GM23248 (cell line): ENCODE measurements around the gene INCENP.

ENCODE experiments used
- EZH2 ChIP-seq: fragments of 200-600 bp; sonication (generic); IDR thresholded peaks from 2 replicates; pipeline ENCODE4 v1.6.1; 2018; ENCODE audit warnings: antibody characterized with exemption, mild to moderate bottlenecking; ENCODE audit not compliant: insufficient read depth, poor library complexity, severe bottlenecking
- EZH2phosphoT487 ChIP-seq: fragments of 200-600 bp; sonication (generic); IDR thresholded peaks from 2 replicates; pipeline ENCODE4 v1.6.1; 2018; ENCODE audit warnings: antibody characterized with exemption, moderate library complexity, mild to moderate bottlenecking, low read depth; ENCODE audit not compliant: insufficient read depth

DNA sequence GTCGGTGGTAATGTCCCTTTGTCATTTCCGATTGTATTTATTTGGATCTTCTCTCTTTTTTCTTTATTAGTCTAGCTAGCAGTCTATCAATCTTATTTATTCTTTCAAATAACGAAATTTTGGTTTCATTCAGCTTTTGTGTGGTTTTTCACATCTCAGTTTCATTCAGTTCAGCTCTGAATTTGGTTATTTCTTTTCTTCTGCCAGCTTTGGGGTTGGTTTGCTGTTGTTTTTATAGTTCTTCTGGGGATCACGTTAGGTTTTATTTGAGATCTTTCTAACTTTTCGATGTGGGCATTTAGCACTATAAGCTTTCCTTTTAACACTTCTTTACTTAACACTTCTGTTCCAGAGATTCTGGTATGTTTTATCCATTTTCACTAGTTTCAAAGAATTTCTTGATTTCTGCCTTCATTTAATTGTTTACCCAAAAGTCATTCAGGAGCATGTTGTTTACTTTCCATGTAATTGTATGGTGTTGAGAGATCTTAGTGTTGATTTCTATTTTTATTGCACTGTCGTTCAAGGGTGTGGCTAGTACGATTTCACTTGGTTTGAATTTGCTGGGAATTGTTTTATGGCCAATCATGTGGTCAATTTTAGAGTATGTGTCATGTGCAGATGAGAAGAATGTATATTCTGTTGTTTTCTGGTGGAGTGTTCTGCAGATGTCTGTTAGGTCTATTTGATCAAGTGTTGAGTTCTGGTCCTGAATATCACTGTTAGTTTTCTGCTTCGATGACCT lies 58.5 kb downstream of the INCENP start:
- TF ChIP-seq EZH2 (no peak), EZH2phosphoT487 (no peak)
